ENCODE results near the gene L1TD1. TPM values are rescaled to one million over a fixed set of nuclear protein-coding genes. Genes with fewer than 3 reads are reported as not detected.
"Not testable (repeated sequence)": the region's sequence is repeated elsewhere in the genome, so short reads cannot be mapped to it uniquely, and the experiment has no call there.

The L1TD1 gene
- not detected for polyA plus RNA-seq (ENCODE audit: low read depth in 6 of 6)

GRCh38 chr1:62194651-62195544 is at the start of gene L1TD1:
Gene L1TD1, plus strand, starts transcription at chr1:62194849. Its CDS starts 11,780 bp downstream, at chr1:62206629.
- no peak within 1 kb of the TSS for H3K27ac Mint-ChIP-seq
- H3K4me1 Mint-ChIP-seq = peaks cover 0 to 10% (median 8%) of the 10 kb centered on the region in 3 donors
- H3K36me3 Mint-ChIP-seq = peaks cover 6 to 8% of the 10 kb centered on the region in 2 donors
- ATAC-seq (ENCODE audit: low read depth in 2 of 2) = no peak
- H3K4me3 Mint-ChIP-seq = peak within 1 kb of the TSS in 4 of 8 donors; percentile 27 to 63 (median 40)
- H3K9me3 Mint-ChIP-seq = peaks cover 2 to 16% (median 11%) of the 10 kb centered on the region in 7 donors
- H3K27me3 Mint-ChIP-seq = peaks cover 38 to 55% (median 40%) of the 10 kb centered on the region in 3 donors
- DNase-seq = no peak

- Mint-ChIP-seq H3K36me3 (peaks cover 8 to 9% of the 10 kb centered on the region in 2 donors), H3K4me1 (peaks cover 0 to 13% (median 6%) of the 10 kb centered on the region in 3 donors), H3K27ac (peak overlapping the region in 1 of 6 donors; percentile 52), H3K4me3 (no peak overlapping the region), H3K9me3 (no peaks in the 10 kb centered on the region), H3K27me3 (no peaks in the 10 kb centered on the region)
- ATAC-seq (ENCODE audit: low read depth in 2 of 2) (no peak), DNase-seq (no peak)
Measured at GRCh38 chr1:62159940-62160348, 34.7 kb upstream of the L1TD1 start.

GRCh38 chr1:62161711-62162110 is 32.9 kb upstream of the L1TD1 start:
- Mint-ChIP-seq H3K9me3 (no peaks in the 10 kb centered on the region), H3K4me3 (no peak overlapping the region), H3K36me3 (peaks cover 8 to 9% of the 10 kb centered on the region in 2 donors), H3K4me1 (peaks cover 0 to 13% (median 6%) of the 10 kb centered on the region in 3 donors), H3K27me3 (no peaks in the 10 kb centered on the region), H3K27ac (no peak overlapping the region)
- no peak for ATAC-seq (ENCODE audit: low read depth in 2 of 2)
- DNase-seq = no peak

GRCh38 chr1:62170380-62170779 is 24.3 kb upstream of the L1TD1 start:
- H3K4me3 Mint-ChIP-seq; H3K4me1 Mint-ChIP-seq; H3K27me3 Mint-ChIP-seq; H3K9me3 Mint-ChIP-seq; DNase-seq; H3K36me3 Mint-ChIP-seq; ATAC-seq (ENCODE audit: low read depth in 2 of 2): not testable (repeated sequence)
- H3K27ac Mint-ChIP-seq = peak overlapping the region in 1 of 6 donors; percentile 5

GRCh38 chr1:62175568-62176179 is 19.0 kb upstream of the L1TD1 start:
- H3K4me1 Mint-ChIP-seq = no peaks in the 10 kb centered on the region
- ATAC-seq (ENCODE audit: low read depth in 2 of 2) (no peak), DNase-seq (peak; percentile 8)
- H3K27me3 Mint-ChIP-seq = peaks cover 0 to 5% (median 0%) of the 10 kb centered on the region in 3 donors
- no peak overlapping the region for H3K27ac Mint-ChIP-seq
- H3K4me3 Mint-ChIP-seq = no peak overlapping the region
- H3K36me3 Mint-ChIP-seq = no peaks in the 10 kb centered on the region
- H3K9me3 Mint-ChIP-seq = no peaks in the 10 kb centered on the region

GRCh38 chr1:62176597-62177312 is 17.9 kb upstream of the L1TD1 start:
- DNase-seq (no peak), ATAC-seq (ENCODE audit: low read depth in 2 of 2) (no peak)
- peaks cover 0 to 4% (median 0%) of the 10 kb centered on the region in 3 donors for H3K27me3 Mint-ChIP-seq
- H3K4me1 Mint-ChIP-seq = no peaks in the 10 kb centered on the region
- H3K36me3 Mint-ChIP-seq = no peaks in the 10 kb centered on the region
- no peak overlapping the region for H3K27ac Mint-ChIP-seq
- no peak overlapping the region for H3K4me3 Mint-ChIP-seq
- no peaks in the 10 kb centered on the region for H3K9me3 Mint-ChIP-seq

GRCh38 chr1:62177621-62178020 is 17.0 kb upstream of the L1TD1 start:
- H3K27ac Mint-ChIP-seq = no peak overlapping the region
- no peaks in the 10 kb centered on the region for H3K4me1 Mint-ChIP-seq
- H3K27me3 Mint-ChIP-seq = peaks cover 0 to 8% (median 0%) of the 10 kb centered on the region in 3 donors
- H3K36me3 Mint-ChIP-seq = no peaks in the 10 kb centered on the region
- no peak overlapping the region for H3K4me3 Mint-ChIP-seq
- ATAC-seq (ENCODE audit: low read depth in 2 of 2) (no peak), DNase-seq (no peak)
- no peaks in the 10 kb centered on the region for H3K9me3 Mint-ChIP-seq

GRCh38 chr1:62178372-62178771 is 16.3 kb upstream of the L1TD1 start:
- ATAC-seq (ENCODE audit: low read depth in 2 of 2) = no peak
- Mint-ChIP-seq H3K36me3 (no peaks in the 10 kb centered on the region), H3K27me3 (peaks cover 0 to 8% (median 0%) of the 10 kb centered on the region in 3 donors), H3K4me1 (no peaks in the 10 kb centered on the region), H3K9me3 (no peaks in the 10 kb centered on the region), H3K4me3 (no peak overlapping the region), H3K27ac (peak overlapping the region in 1 of 6 donors; percentile 44)
- no peak for DNase-seq

- H3K27me3 Mint-ChIP-seq; ATAC-seq (ENCODE audit: low read depth in 2 of 2); H3K36me3 Mint-ChIP-seq; DNase-seq; H3K4me1 Mint-ChIP-seq; H3K9me3 Mint-ChIP-seq; H3K4me3 Mint-ChIP-seq; H3K27ac Mint-ChIP-seq: not testable (repeated sequence)
Measured at GRCh38 chr1:62180054-62180453, 14.6 kb upstream of the L1TD1 start.

GRCh38 chr1:62180639-62181038 is 14.0 kb upstream of the L1TD1 start:
- Mint-ChIP-seq H3K4me3 (no peak overlapping the region), H3K27ac (no peak overlapping the region), H3K27me3 (peaks cover 0 to 8% (median 0%) of the 10 kb centered on the region in 3 donors), H3K36me3 (no peaks in the 10 kb centered on the region), H3K4me1 (no peaks in the 10 kb centered on the region), H3K9me3 (no peaks in the 10 kb centered on the region)
- no peak for DNase-seq
- ATAC-seq (ENCODE audit: low read depth in 2 of 2) = no peak

GRCh38 chr1:62181532-62181931 is 13.1 kb upstream of the L1TD1 start:
- no peak for DNase-seq

GRCh38 chr1:62182157-62182556 is 12.5 kb upstream of the L1TD1 start:
- H3K4me1 Mint-ChIP-seq; H3K9me3 Mint-ChIP-seq; H3K27me3 Mint-ChIP-seq; H3K36me3 Mint-ChIP-seq; DNase-seq; H3K4me3 Mint-ChIP-seq; ATAC-seq (ENCODE audit: low read depth in 2 of 2); H3K27ac Mint-ChIP-seq: not testable (repeated sequence)

More at GRCh38 chr1:62181532-62181931, 13.1 kb upstream of the L1TD1 start:
- Mint-ChIP-seq H3K27me3 (peaks cover 0 to 8% (median 0%) of the 10 kb centered on the region in 3 donors), H3K4me1 (no peaks in the 10 kb centered on the region), H3K9me3 (no peaks in the 10 kb centered on the region), H3K4me3 (no peak overlapping the region), H3K27ac (no peak overlapping the region), H3K36me3 (no peaks in the 10 kb centered on the region)
- ATAC-seq (ENCODE audit: low read depth in 2 of 2) = no peak

- H3K36me3 Mint-ChIP-seq; H3K27ac Mint-ChIP-seq; H3K27me3 Mint-ChIP-seq; H3K4me3 Mint-ChIP-seq; H3K9me3 Mint-ChIP-seq; H3K4me1 Mint-ChIP-seq; DNase-seq; ATAC-seq (ENCODE audit: low read depth in 2 of 2): not testable (repeated sequence)
Measured at GRCh38 chr1:62183164-62184020, 11.3 kb upstream of the L1TD1 start.

Measured in naive B cell (primary cell).